ENCODE measurements around the gene PRR12. TPM values are rescaled to one million over a fixed set of nuclear protein-coding genes. Genes with fewer than 3 reads are reported as not detected.

The PRR12 gene
- total and polyA plus RNA-seq, 9 of the 15 experiments (the other 6 are each of a cell fraction or from before 2014, with no cell fraction given) = 0.01 to 21.1 (median 0.98) TPM

GRCh38 chr19:49665351-49666119 lies 74.6 kb downstream of the PRR12 start, which contains the start of the genes BCL2L12 and IRF3 (continued):
- TF ChIP-seq E2F6 (IDR thresholded peaks at IDR 0.05; ENCODE audit: borderline replicate concordance in 1 of 2, extremely low read depth in 1 of 2, insufficient read depth in 1 of 2, insufficient read length in 1 of 2, low read depth in 1 of 2, low read length in 1 of 2, poor library complexity in 1 of 2, severe bottlenecking in 1 of 2) (peak in 1 of 2 experiments; percentile 19), KLF10 (CRISPR knock-in tag; IDR thresholded peaks at IDR 0.05) (no peak), ZNF282 (CRISPR knock-in tag; IDR thresholded peaks at IDR 0.05) (no peak), SMARCC2 (IDR thresholded peaks at IDR 0.05; ENCODE audit: low read depth) (no peak), TBP (optimal IDR thresholded peaks at IDR 0.05; ENCODE audit: low read depth, low read length) (peak; percentile 66), TAF15 (IDR thresholded peaks at IDR 0.05; ENCODE audit: low read depth, low read length) (no peak), RCOR1 (IDR thresholded peaks at IDR 0.05; ENCODE audit: borderline replicate concordance in 1 of 2, low read depth in 2 of 2, low read length in 2 of 2) (no peak), ZSCAN32 (CRISPR knock-in tag; IDR thresholded peaks at IDR 0.05) (0 out of 2 replicates have a peak, but pooled peaks have one; percentile 31), MXI1 (IDR thresholded peaks at IDR 0.05; ENCODE audit: low read depth, low read length) (no peak), ZBTB49 (CRISPR knock-in tag; IDR thresholded peaks at IDR 0.05; ENCODE audit: borderline replicate concordance) (no peak), ZNF586 (CRISPR knock-in tag; conservative IDR thresholded peaks at IDR 0.05) (no peak), ZNF239 (CRISPR knock-in tag; IDR thresholded peaks at IDR 0.05) (no peak), HSF4 (CRISPR knock-in tag; IDR thresholded peaks at IDR 0.05; ENCODE audit: borderline replicate concordance) (no peak), TSC22D4 (tag; IDR thresholded peaks at IDR 0.05) (no peak), ZBTB9 (CRISPR knock-in tag; IDR thresholded peaks at IDR 0.05) (no peak), MLLT1 (IDR thresholded peaks at IDR 0.05) (peak in 1 of 2 experiments; percentile 73; a peak in 3 of 4 replicates), ZNF24 (IDR thresholded peaks at IDR 0.05) (peak; percentile 96), SIN3A (IDR thresholded peaks at IDR 0.05; ENCODE audit: borderline replicate concordance in 2 of 2, control insufficient read depth in 1 of 2, low read depth in 2 of 2, low read length in 2 of 2) (peak; percentile 57 to 76; a peak in 2 of 4 replicates), ZNF3 (CRISPR knock-in tag; IDR thresholded peaks at IDR 0.05) (no peak), NFRKB (IDR thresholded peaks at IDR 0.05; ENCODE audit: low read depth) (no peak)

Measured in K562 (cell line).